ENCODE data around the gene S100A16.

DNA sequence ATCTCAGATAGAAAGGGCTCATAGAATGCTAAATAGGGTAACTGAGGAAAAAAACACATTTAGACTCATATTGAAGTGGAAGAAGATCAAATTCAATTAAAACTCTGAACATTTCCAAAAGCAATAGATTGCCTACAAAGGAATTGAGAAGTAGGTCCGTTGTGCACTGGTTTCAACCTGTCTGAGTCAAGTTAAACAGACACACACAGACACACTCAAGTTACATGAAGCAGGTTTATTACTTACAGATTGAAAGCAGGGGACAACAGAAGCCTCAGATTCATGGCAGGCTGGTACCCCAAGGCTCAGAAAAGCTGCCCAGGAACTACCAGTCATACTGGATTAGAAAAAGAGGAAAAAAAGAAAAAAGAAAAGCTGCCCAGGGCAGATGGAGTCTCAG is 26.6 kb downstream of the S100A16 start:
- TF ChIP-seq JUND (IDR thresholded peaks at IDR 0.05): no peak
- TF ChIP-seq, protein P1, sequence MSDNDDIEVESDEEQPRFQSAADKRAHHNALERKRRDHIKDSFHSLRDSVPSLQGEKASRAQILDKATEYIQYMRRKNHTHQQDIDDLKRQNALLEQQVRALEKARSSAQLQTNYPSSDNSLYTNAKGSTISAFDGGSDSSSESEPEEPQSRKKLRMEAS (IDR thresholded peaks at IDR 0.05): no peak

Measured in HCT116 (cell line).